Naive thymus-derived CD4-positive, alpha-beta T cell (primary cell): ENCODE results near the gene WDR70. TPM values are rescaled to one million over a fixed set of nuclear protein-coding genes. Genes with fewer than 3 reads are reported as not detected.
"Not testable (repeated sequence)": the region's sequence is repeated elsewhere in the genome, so short reads cannot be mapped to it uniquely, and the experiment has no call there.

Source experiments
- ATAC-seq: fragments of 150-1000 bp; cut with Tn5 transposase; 2 replicates; pipeline ENCODE4 v1.10.0; 2021; ENCODE audit warnings: mild to moderate bottlenecking, moderate library complexity
- CTCF ChIA-PET: fragments of 350-600 bp; sonication (Branson Sonifier 250); formaldehyde crosslinking; loops from one replicate; lab custom pipeline; 2021; ENCODE audit warnings: antibody characterized with exemption; lab: Charles Lee
- POLR2A ChIA-PET: fragments of 350-600 bp; sonication (Branson Sonifier 250); formaldehyde crosslinking; loops from one replicate; lab custom pipeline; 2021; ENCODE audit warnings: antibody characterized with exemption, inconsistent platforms; lab: Charles Lee
- DNase-seq, 9 donors: peaks; one replicate each; pipeline versions ENCODE4 v3.0.0 to v3.0.0-alpha.2; 2020 to 2022; ENCODE audit warnings: mixed read lengths in 1 of 9
- H3K27ac ChIP-seq: one replicate; pipeline ENCODE4 v1.7.0; 2013; ENCODE audit warnings: mild to moderate bottlenecking, low read depth, low read length, moderate library complexity
- H3K27me3 ChIP-seq, 2 donors: one replicate each; pipeline ENCODE4 v1.7.0; 2013; ENCODE audit warnings: low read length in 2 of 2, mild to moderate bottlenecking in 2 of 2, moderate library complexity in 2 of 2; ENCODE audit not compliant: control insufficient read depth in 2 of 2, insufficient read depth in 2 of 2
- H3K36me3 ChIP-seq, 3 experiments: 1 replicate in 2 of 3; 2 replicates in 1 of 3; pipeline ENCODE4 v1.7.0; 2013; ENCODE audit warnings: low read length in 3 of 3, mild to moderate bottlenecking in 3 of 3, moderate library complexity in 1 of 3; ENCODE audit not compliant: insufficient read depth in 3 of 3, control insufficient read depth in 2 of 3
- H3K4me1 ChIP-seq, 2 donors: one replicate each; pipeline ENCODE4 v1.7.0; 2013; ENCODE audit warnings: low read length in 2 of 2, mild to moderate bottlenecking in 2 of 2, moderate library complexity in 1 of 2; ENCODE audit not compliant: control insufficient read depth in 2 of 2, insufficient read depth in 2 of 2
- H3K4me3 ChIP-seq: 2 replicates; pipeline ENCODE4 v1.7.0; 2013; ENCODE audit warnings: mild to moderate bottlenecking, low read length
- H3K9me3 ChIP-seq, 3 experiments: 1 replicate in 2 of 3; 2 replicates in 1 of 3; pipeline ENCODE4 v1.7.0; 2013; ENCODE audit warnings: low read length in 3 of 3; ENCODE audit not compliant: control insufficient read depth in 2 of 3
- H3K27ac Mint-ChIP-seq, 9 donors: one replicate each; pipeline ENCODE4 v1.8.0; 2020 to 2022; ENCODE audit warnings: mixed read lengths in 9 of 9, mild to moderate bottlenecking in 8 of 9, moderate library complexity in 5 of 9, inconsistent platforms in 2 of 9
- H3K27me3 Mint-ChIP-seq, 5 donors: one replicate each; pipeline ENCODE4 v1.8.0; 2021 to 2022; ENCODE audit warnings: mixed read lengths in 5 of 5, mild to moderate bottlenecking in 1 of 5
- H3K36me3 Mint-ChIP-seq, 5 donors: one replicate each; pipeline ENCODE4 v1.8.0; 2020 to 2022; ENCODE audit warnings: mixed read lengths in 5 of 5, mild to moderate bottlenecking in 3 of 5, inconsistent platforms in 1 of 5
- H3K4me1 Mint-ChIP-seq, 7 donors: one replicate each; pipeline ENCODE4 v1.8.0; 2020 to 2022; ENCODE audit warnings: mixed read lengths in 7 of 7, mild to moderate bottlenecking in 3 of 7, inconsistent platforms in 1 of 7
- H3K4me3 Mint-ChIP-seq, 10 donors: one replicate each; pipeline ENCODE4 v1.8.0; 2020 to 2022; ENCODE audit warnings: mild to moderate bottlenecking in 10 of 10, mixed read lengths in 10 of 10, moderate library complexity in 6 of 10, inconsistent platforms in 2 of 10
- H3K9me3 Mint-ChIP-seq, 11 donors: one replicate each; pipeline ENCODE4 v1.8.0; 2020 to 2022; ENCODE audit warnings: mixed read lengths in 11 of 11, mild to moderate bottlenecking in 4 of 11, inconsistent platforms in 1 of 11, moderate library complexity in 1 of 11
- intact Hi-C, 2 donors: fragments of 100-400 bp; cut with micrococcal nuclease; formaldehyde crosslinking; loops; one replicate each; pipeline ENCODE4 v1.15.1; 2023
- polyA plus RNA-seq, 2 donors: library from polyadenylated mRNA; unstranded; fragments of 300-500 nt; fragmentation: Illumina TruSeq; gene quantifications; one replicate each; pipeline ENCODE4 v1.2.3, GENCODE V29; 2021
- total RNA-seq, 6 experiments: library from RNA in 5 of 6; stranded (reverse) in 5 of 6; gene quantifications; 1 replicate in 5 of 6; 2 replicates in 1 of 6; pipeline ENCODE4 v1.2.3 and lab custom pipeline; 2021 to 2026

The WDR70 gene
- total and polyA plus RNA-seq, 7 experiments from 2014 or later, result 17.7 to 41.4 (median 38.8) TPM

GRCh38 chr5:37375091-37375490, 4.0 kb upstream of the WDR70 start:
- Mint-ChIP-seq H3K9me3 (no peaks in the 10 kb centered on the region), H3K36me3 (peaks cover 0 to 4% (median 0%) of the 10 kb centered on the region in 5 donors), H3K27me3 (no peaks in the 10 kb centered on the region), H3K4me3 (no peak overlapping the region), H3K4me1 (peaks cover 11 to 25% (median 22%) of the 10 kb centered on the region in 7 donors), H3K27ac (no peak overlapping the region)
- no peak overlapping the region for H3K4me3 ChIP-seq
- peaks cover 5% of the 10 kb centered on the region in 2 donors for H3K4me1 ChIP-seq
- ChIA-PET CTCF (no interaction called here), POLR2A (no interaction called here)
- ATAC-seq (no peak), DNase-seq (no peak)
- no peaks in the 10 kb centered on the region for H3K36me3 ChIP-seq
- intact Hi-C loops, result loop anchor here in 1 of 2 donors (10.0 kb wide), 1 partner anchor 160 kb away; no protein-coding TSS in a partner anchor
- H3K27me3 ChIP-seq, result no peaks in the 10 kb centered on the region
- no peaks in the 10 kb centered on the region for H3K9me3 ChIP-seq
- H3K27ac ChIP-seq, result no peak overlapping the region

GRCh38 chr5:37378066-37378465, 1.1 kb upstream of the WDR70 start:
- H3K27me3 Mint-ChIP-seq, CTCF ChIA-PET, H3K27me3 ChIP-seq, H3K36me3 ChIP-seq, H3K27ac ChIP-seq, H3K4me1 ChIP-seq, H3K36me3 Mint-ChIP-seq, DNase-seq, H3K4me3 ChIP-seq, ATAC-seq, H3K9me3 Mint-ChIP-seq, H3K9me3 ChIP-seq: not testable (repeated sequence)
- H3K4me1 Mint-ChIP-seq, result peaks cover 12 to 20% (median 18%) of the 10 kb centered on the region in 7 donors
- intact Hi-C loops, result loop anchor here in 1 of 2 donors (10.0 kb wide), 1 partner anchor 163 kb away; no protein-coding TSS in a partner anchor
- H3K27ac Mint-ChIP-seq, result peak overlapping the region in 3 of 9 donors; percentile 21 to 55 (median 36)
- POLR2A ChIA-PET, result interaction anchor here (1.9 kb wide), 1 partner anchor 501 kb away, joined by 8 read pairs; the partner anchor contains the start of gene NIPBL
- peak overlapping the region in 9 of 10 donors; percentile 51 to 98 (median 71) for H3K4me3 Mint-ChIP-seq

- Histone ChIP-seq H3K4me1 (no peaks in the 10 kb centered on the region), H3K27ac (no peak overlapping the region), H3K27me3 (no peaks in the 10 kb centered on the region), H3K9me3 (no peaks in the 10 kb centered on the region), H3K36me3 (peaks cover 0 to 30% (median 5%) of the 10 kb centered on the region in 3 experiments), H3K4me3 (no peak overlapping the region)
- H3K4me1 Mint-ChIP-seq, result peaks cover 0 to 24% (median 11%) of the 10 kb centered on the region in 7 donors
- H3K36me3 Mint-ChIP-seq, result peaks cover 3 to 36% (median 24%) of the 10 kb centered on the region in 5 donors
- no peak overlapping the region for H3K4me3 Mint-ChIP-seq
- intact Hi-C loops, result no loop called here
- CTCF ChIA-PET, result no interaction called here
- H3K9me3 Mint-ChIP-seq, result no peaks in the 10 kb centered on the region
- peak overlapping the region in 1 of 9 donors; percentile 33 for H3K27ac Mint-ChIP-seq
- ATAC-seq (no peak), DNase-seq (no peak)
- no peaks in the 10 kb centered on the region for H3K27me3 Mint-ChIP-seq
- POLR2A ChIA-PET, result no interaction called here
Measured at GRCh38 chr5:37391591-37391990, 12.5 kb downstream of the WDR70 start.

GRCh38 chr5:37396352-37396751, 17.2 kb downstream of the WDR70 start:
- ChIA-PET POLR2A (no interaction called here), CTCF (no interaction called here)
- peaks cover 0 to 45% (median 5%) of the 10 kb centered on the region in 3 experiments for H3K36me3 ChIP-seq
- H3K27me3 ChIP-seq, result no peaks in the 10 kb centered on the region
- H3K27me3 Mint-ChIP-seq, result no peaks in the 10 kb centered on the region
- H3K27ac Mint-ChIP-seq, result no peak overlapping the region
- intact Hi-C loops, result no loop called here
- no peak overlapping the region for H3K4me3 ChIP-seq
- H3K9me3 ChIP-seq, result no peaks in the 10 kb centered on the region
- H3K9me3 Mint-ChIP-seq, result no peaks in the 10 kb centered on the region
- H3K36me3 Mint-ChIP-seq, result peaks cover 9 to 41% (median 39%) of the 10 kb centered on the region in 5 donors
- no peak overlapping the region for H3K27ac ChIP-seq
- peaks cover 0 to 11% (median 4%) of the 10 kb centered on the region in 7 donors for H3K4me1 Mint-ChIP-seq
- DNase-seq, result no peak
- no peak for ATAC-seq
- H3K4me3 Mint-ChIP-seq, result no peak overlapping the region
- no peaks in the 10 kb centered on the region for H3K4me1 ChIP-seq

- no peak overlapping the region for H3K4me3 Mint-ChIP-seq
- Histone ChIP-seq H3K9me3 (no peaks in the 10 kb centered on the region), H3K27ac (no peak overlapping the region), H3K4me3 (no peak overlapping the region), H3K36me3 (peaks cover 0 to 23% (median 0%) of the 10 kb centered on the region in 3 experiments), H3K4me1 (no peaks in the 10 kb centered on the region), H3K27me3 (no peaks in the 10 kb centered on the region)
- ChIA-PET CTCF (interaction anchor here (0.8 kb wide), 1 partner anchor 530 kb away, joined by 3 read pairs; no protein-coding TSS in a partner anchor), POLR2A (no interaction called here)
- H3K4me1 Mint-ChIP-seq, result peaks cover 0 to 4% (median 0%) of the 10 kb centered on the region in 7 donors
- no peak for ATAC-seq
- H3K9me3 Mint-ChIP-seq, result no peaks in the 10 kb centered on the region
- H3K27me3 Mint-ChIP-seq, result no peaks in the 10 kb centered on the region
- DNase-seq, result no peak
- H3K27ac Mint-ChIP-seq, result peak overlapping the region in 1 of 9 donors; percentile 51
- intact Hi-C loops, result no loop called here
- H3K36me3 Mint-ChIP-seq, result peaks cover 9 to 38% (median 25%) of the 10 kb centered on the region in 5 donors
Measured at GRCh38 chr5:37400501-37400900, 21.4 kb downstream of the WDR70 start.

- Histone ChIP-seq H3K9me3 (no peaks in the 10 kb centered on the region), H3K4me3 (no peak overlapping the region), H3K4me1 (no peaks in the 10 kb centered on the region), H3K27me3 (no peaks in the 10 kb centered on the region), H3K27ac (no peak overlapping the region), H3K36me3 (peaks cover 0 to 26% (median 0%) of the 10 kb centered on the region in 3 experiments)
- ChIA-PET CTCF (interaction anchor here (0.5 to 1.0 kb wide), 2 partner anchors 216 to 780 kb away, joined by 3 to 6 read pairs; no protein-coding TSS in a partner anchor), POLR2A (interaction anchor here (0.7 to 1.0 kb wide), 2 partner anchors 14 to 16 kb away, joined by 3 read pairs; no protein-coding TSS in a partner anchor)
- intact Hi-C loops, result loop anchor here in 1 of 2 donors (2.0 to 10.0 kb wide), 2 partner anchors 142 to 422 kb away; no protein-coding TSS in a partner anchor
- H3K36me3 Mint-ChIP-seq, result peaks cover 4 to 41% (median 8%) of the 10 kb centered on the region in 5 donors
- H3K27ac Mint-ChIP-seq, result no peak overlapping the region
- H3K4me3 Mint-ChIP-seq, result no peak overlapping the region
- ATAC-seq (no peak), DNase-seq (no peak)
- no peaks in the 10 kb centered on the region for H3K27me3 Mint-ChIP-seq
- H3K9me3 Mint-ChIP-seq, result peaks cover 0 to 1% (median 0%) of the 10 kb centered on the region in 11 donors
- H3K4me1 Mint-ChIP-seq, result no peaks in the 10 kb centered on the region
Measured at GRCh38 chr5:37412515-37412914, 33.4 kb downstream of the WDR70 start.
